ENCODE results near the gene JAGN1.
A peak's percentile ranks its signal among the peaks of the same experiment; 100 is the strongest.
"Not testable (repeated sequence)": the region's sequence is repeated elsewhere in the genome, so short reads cannot be mapped to it uniquely, and the experiment has no call there.

JAGN1 gene

DNA sequence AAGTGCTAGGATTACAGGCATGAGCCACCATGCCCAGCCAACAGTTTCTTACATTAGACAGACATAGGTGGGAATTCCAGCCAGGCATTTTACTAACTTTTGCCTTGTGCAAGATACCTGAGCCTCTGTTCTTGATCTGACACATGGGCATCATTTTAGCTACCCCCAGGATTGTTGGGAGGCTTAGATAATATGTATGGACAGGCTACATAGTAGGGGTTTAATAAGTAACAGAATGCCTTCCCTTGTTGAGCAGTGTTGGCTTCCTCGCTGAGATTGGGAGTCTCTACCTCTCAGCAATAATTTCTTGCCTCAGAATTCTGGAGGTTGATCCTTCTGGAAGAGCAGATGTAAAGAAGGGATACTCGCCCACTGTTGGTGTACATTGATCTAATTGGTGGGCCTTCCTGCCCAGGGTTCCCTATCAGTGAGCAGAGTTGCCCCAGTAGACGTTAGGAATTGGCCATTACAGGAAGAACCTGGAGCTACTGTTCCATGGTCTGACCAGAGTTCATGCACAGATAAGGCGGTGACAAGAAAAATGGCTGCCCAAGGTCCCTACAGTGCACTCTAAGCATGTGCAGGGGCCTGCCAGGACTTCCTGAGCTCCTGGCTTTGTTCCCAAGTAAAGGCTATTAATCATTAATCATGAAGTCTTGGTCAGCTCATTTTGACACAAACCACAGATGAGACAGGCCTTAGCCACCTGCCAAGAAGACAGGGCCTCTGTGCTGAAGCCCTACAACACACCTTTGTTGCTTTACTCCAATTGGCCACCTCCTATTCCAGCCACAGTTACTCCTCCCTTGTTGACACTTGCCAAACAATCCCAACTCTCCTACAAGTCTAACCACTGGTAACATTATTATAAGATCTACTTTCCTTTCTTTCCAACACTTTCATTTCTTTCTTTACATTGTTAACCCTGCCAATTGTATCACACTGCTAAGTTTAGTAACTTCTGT is 7.3 kb downstream of the JAGN1 start:
- TF ChIP-seq, protein P1, sequence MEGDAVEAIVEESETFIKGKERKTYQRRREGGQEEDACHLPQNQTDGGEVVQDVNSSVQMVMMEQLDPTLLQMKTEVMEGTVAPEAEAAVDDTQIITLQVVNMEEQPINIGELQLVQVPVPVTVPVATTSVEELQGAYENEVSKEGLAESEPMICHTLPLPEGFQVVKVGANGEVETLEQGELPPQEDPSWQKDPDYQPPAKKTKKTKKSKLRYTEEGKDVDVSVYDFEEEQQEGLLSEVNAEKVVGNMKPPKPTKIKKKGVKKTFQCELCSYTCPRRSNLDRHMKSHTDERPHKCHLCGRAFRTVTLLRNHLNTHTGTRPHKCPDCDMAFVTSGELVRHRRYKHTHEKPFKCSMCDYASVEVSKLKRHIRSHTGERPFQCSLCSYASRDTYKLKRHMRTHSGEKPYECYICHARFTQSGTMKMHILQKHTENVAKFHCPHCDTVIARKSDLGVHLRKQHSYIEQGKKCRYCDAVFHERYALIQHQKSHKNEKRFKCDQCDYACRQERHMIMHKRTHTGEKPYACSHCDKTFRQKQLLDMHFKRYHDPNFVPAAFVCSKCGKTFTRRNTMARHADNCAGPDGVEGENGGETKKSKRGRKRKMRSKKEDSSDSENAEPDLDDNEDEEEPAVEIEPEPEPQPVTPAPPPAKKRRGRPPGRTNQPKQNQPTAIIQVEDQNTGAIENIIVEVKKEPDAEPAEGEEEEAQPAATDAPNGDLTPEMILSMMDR (conservative IDR thresholded peaks at IDR 0.05; ENCODE audit: low read depth, low read length), result no peak
- DNase-seq (ENCODE audit: low read depth), result no peak
- H3K4me3 ChIP-seq (ENCODE audit: low read length), result no peak overlapping the region

DNA sequence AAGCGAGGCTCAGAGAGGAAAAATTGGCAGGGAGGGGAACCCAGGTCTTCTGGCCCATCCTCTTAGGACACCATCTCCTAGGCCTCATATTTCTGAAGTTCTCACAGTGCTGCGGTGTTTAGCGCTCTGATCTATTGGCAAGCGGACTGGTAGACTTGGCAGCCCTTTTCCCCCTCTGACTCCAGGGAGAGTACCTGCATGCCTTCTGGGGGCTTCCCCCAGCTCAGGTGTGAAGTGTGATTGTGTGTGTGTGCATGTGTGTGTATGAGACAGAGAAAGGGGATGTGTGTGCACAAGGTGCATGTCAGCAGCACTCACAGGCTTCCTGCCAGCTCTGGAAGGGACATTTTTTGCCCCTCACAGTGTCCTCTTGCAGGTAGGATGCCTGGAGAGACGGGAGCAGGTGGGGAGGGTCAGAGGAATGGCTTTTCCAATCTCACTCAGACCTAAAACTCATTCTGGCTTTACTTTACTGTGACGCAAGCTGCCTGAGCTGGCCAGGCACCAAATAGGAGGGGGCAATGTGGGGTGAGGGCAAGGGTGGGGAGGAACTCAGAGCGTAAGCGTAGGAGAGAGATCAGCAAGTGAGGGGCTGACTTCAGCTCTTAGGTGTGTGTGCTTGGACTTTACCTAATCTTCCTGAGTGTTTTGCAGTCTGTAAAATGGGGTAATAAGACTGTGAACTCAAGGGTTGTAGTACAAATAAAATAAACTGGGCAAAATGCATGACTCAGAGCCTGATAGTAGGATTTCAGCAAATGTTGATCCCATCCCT is 8.2 kb downstream of the JAGN1 start:
- TF ChIP-seq, protein P1 (conservative IDR thresholded peaks at IDR 0.05; ENCODE audit: low read depth, low read length), result no peak
- no peak for DNase-seq (ENCODE audit: low read depth)
- H3K4me3 ChIP-seq (ENCODE audit: low read length), result no peak overlapping the region

DNA sequence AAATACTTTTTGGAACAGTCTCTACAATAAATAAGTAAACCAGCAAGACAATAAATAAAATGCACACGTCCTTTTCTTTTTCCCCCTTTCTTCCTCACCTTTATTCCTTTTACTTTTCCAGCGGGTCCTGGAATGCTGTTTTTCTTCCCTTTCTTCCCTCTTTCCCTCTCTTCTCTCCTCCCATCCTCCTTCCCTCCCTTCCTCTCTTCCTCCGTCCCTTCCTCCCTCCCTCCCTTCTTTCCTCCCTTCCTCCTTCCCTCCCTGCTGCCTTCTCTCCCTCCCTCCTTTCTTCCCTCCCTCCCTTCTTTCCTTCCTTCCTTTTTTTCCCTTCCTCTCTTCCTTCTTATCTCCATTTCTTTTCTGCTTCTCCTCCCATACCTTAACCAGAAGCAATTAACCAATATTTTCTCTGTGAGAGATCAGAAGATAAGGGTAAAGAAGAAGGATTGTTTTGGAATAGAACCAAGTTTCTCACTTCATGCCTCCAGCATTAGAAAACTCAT is 8.9 kb downstream of the JAGN1 start:
- TF ChIP-seq, protein P1 (conservative IDR thresholded peaks at IDR 0.05; ENCODE audit: low read depth, low read length), result no peak
- no peak for DNase-seq (ENCODE audit: low read depth)
- no peak overlapping the region for H3K4me3 ChIP-seq (ENCODE audit: low read length)

DNA sequence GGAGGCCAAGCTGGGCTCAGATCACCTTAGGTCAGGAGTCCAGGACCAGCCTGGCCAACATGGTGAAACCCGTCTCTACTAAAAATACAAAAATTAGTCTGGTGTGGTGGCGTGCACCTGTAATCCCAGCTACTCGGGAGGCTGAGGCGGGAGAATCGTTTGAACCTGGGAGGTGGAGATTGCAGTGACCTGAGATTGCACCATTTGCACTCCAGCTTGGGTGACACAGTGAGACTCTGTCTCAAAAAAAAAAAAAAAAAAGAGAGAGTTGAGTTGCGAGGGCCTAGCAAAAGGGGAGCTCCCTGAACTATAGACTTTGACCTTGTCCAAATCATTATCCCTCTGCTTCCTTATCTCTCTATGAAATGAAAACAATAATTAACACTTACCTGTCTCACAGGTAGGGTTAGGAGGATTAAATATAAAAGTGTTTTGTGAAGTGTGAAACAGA is 10.6 kb downstream of the JAGN1 start:
- DNase-seq (ENCODE audit: low read depth), result not testable (repeated sequence)

DNA sequence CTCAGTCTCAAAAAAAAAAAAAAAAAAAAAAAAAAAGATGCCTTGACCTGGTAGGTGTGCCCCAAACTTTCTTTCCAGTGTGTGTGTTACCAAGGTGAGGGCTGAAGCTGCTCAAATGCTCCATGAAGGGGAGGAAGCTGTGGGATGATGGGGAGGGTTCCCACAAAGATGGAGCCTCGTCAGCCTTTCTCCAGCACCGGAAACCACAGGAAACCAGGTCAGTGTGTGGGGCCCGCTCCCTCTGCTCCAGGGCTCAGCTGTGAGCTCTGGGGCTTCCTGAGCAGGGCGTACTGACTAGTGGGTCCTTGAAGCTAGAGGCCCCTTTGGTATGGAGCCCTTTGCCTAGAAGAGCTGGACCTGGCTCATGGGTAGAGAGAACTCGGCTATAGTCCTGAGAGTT is 11.6 kb downstream of the JAGN1 start:
- no peak for DNase-seq (ENCODE audit: low read depth)
- TF ChIP-seq, protein P1 (conservative IDR thresholded peaks at IDR 0.05; ENCODE audit: low read depth, low read length), result no peak
- no peak overlapping the region for H3K4me3 ChIP-seq (ENCODE audit: low read length)

More for the DNA sequence above, 10.6 kb downstream of the JAGN1 start:
- not testable (repeated sequence) for H3K4me3 ChIP-seq (ENCODE audit: low read length)

DNA sequence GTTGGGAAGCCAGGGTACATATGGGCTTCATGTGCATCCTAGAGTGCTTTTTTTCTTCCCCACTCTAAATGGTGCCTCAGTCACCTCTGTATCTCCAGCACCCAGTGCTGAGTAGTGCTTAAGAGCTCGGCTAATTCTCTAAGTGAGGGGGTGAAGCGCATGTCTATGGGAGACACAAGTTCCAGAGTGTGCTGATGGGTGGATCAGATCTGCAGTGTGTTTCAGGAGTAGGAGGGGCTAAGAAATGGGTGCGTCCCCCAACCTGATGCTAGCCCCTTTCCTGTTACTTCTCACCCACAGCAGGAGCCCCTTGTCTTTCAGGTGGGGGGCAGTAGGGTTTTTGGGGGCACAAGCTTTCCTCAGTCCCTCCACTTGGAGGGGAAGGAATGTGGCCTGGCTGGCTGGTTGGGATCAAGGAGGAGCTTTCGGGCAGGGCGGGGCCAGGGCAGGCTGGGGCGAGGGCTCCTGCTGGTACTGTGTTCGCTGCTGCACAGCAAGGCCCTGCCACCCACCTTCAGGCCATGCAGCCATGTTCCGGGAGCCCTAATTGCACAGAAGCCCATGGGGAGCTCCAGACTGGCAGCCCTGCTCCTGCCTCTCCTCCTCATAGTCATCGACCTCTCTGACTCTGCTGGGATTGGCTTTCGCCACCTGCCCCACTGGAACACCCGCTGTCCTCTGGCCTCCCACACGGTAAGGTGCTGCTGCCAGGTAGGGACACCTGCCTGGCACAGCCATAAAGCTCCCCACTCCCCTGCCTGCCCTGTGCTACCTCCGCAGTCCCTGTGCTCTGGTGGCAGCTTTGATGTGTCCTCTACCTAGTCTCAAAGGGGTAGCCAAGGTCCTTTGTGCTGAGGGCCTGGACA is 12.2 kb downstream of the JAGN1 start, which contains the start of gene IL17RE:
IL17RE (plus strand) TSS at position 477 of the 866 bp plus-strand sequence; CDS start at position 562, 85 bp downstream.
- peak within 1 kb of the TSS; percentile 41 for H3K4me3 ChIP-seq (ENCODE audit: low read length)
- TF ChIP-seq, protein P1 (conservative IDR thresholded peaks at IDR 0.05; ENCODE audit: low read depth, low read length), result no peak
- DNase-seq (ENCODE audit: low read depth), result no peak

Data from retinal pigment epithelial cell (primary cell).